IPS DF 19.7 (cell line): Measurements from ENCODE around the gene RASA1.
"Not testable (repeated sequence)": the region's sequence is repeated elsewhere in the genome, so short reads cannot be mapped to it uniquely, and the experiment has no call there.

ENCODE experiments used
- DNase-seq: peaks from one replicate; pipeline ENCODE4 v3.0.0-alpha.2; 2013; ENCODE audit warnings: low read depth, low spot score

Gene RASA1

DNA sequence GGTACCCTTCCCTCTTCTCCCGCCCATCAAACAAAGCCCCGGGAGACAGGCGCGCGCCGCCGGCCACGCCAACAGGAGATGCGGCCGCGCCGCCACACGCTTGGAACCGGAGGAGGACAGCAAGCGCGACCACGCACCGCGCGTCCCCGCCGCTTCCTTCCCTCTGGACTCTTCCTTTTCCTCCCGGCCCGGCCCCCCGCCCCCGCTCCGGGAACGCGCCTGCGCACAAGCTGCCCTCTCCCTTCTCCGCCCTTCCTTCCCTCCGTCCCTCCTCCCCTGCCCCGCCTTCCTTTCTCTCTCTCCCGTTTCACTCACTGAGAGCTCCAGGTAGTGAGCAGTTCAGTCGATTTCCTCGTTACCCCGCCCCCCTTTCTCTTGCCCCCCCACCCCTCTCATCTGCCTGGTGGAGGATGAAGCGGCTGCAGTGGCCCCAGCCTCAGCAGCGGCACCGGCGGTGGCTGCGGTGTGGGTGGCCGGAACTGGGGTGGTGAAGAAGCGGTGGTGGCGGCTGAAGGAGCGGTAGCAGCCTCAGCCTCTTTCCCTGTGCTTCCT is at the start of gene RASA1:
Gene RASA1, plus strand, starts transcription at position 310 of the 552 bp plus-strand sequence. CDS start 569 bp downstream, outside the sequence.
- DNase-seq = peak; percentile 67

GRCh38 chr5:87229780-87230179 is 37.9 kb upstream of the RASA1 start:
- DNase-seq = no peak

DNA sequence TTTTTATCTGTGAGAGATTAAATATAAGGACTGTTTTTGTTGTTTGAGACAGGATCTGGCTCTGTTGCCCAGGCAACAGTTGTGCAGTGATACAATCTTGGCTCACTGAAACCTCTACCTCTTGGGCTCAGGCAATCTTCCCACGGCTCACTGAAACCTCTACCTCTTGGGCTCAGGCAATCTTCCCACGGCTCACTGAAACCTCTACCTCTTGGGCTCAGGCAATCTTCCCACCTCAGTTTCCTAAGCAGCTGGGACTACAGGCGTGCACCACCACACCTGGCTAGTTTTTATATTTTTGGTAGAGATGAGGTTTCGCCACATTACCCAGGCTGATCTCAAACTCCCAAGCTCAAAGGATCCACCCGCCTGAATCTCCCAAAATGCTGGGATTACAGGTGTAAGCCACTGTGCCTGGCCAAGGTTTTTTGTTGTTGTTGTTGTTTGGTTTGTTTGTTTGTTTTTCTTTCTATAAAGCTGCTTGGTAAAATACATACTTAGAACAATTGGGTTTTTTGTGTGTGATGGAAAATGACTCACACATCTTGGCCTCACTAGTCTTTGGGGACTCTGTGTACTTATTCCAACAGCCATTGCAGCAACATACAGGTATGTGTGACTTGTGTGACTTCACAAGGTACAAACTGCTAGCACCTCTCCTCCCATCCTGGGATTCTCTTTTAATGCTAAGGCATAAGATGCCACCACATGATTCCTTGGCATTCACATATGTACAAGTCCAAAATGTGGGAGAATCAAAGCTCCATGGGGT is 36.5 kb upstream of the RASA1 start:
- no peak for DNase-seq

GRCh38 chr5:87233143-87233542 is 34.5 kb upstream of the RASA1 start:
- DNase-seq = no peak

DNA sequence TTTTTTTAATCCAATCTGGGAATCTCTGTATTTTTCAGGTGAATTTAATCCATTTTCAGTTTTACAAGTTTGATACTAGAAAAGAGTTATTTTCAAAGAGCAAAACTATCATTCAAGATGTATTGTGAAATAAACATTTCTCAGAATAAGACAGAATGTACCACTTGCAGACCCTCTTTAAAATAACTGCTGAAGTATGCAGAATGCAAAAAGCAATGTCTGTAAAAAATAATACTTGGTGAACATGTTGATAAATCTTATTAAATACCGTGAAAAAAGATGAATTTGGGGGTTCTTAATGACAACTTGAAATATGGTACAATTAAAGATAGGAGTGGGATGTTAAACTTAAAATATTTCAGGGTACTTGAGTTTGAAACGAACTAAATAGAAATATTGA is 26.1 kb upstream of the RASA1 start:
- DNase-seq = no peak

GRCh38 chr5:87242242-87242641 is 25.4 kb upstream of the RASA1 start:
- DNase-seq = no peak

DNA sequence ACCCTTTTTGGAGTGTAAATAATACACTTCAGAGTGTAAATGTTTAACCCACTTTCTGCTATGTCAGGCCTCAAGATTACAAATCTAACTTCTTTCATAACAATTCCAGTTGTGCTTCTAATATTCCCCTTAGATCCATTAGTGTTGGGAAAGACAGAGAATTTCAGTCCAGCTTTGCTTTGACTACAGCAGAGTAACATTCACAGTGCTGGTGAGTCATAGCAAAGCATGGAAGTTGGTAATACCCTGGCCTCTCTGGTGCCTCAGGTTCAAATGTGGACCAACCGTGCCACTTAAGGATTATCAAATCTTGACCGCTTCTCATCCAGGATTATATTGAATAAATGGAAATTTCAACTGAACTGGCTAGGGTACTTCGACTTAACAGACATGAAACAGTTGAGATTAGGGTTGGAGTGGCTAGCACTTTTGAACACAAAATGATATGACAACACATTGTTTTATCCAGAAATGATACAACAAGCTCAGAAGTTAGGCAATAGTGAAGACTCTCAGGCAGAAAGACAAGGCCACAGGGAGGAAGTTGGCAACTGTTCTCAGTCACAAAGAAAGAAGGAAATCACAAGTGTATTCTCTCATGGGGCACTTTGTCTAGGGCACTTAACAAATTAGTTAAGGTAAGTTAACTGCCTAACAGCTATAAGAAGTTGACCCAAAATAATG is 24.4 kb upstream of the RASA1 start:
- no peak for DNase-seq

GRCh38 chr5:87245451-87245850 is 22.2 kb upstream of the RASA1 start:
- DNase-seq = no peak

- DNase-seq = no peak
Measured at GRCh38 chr5:87246061-87246460, 21.6 kb upstream of the RASA1 start.

- no peak for DNase-seq
Measured at GRCh38 chr5:87252283-87252605, 15.4 kb upstream of the RASA1 start.

DNA sequence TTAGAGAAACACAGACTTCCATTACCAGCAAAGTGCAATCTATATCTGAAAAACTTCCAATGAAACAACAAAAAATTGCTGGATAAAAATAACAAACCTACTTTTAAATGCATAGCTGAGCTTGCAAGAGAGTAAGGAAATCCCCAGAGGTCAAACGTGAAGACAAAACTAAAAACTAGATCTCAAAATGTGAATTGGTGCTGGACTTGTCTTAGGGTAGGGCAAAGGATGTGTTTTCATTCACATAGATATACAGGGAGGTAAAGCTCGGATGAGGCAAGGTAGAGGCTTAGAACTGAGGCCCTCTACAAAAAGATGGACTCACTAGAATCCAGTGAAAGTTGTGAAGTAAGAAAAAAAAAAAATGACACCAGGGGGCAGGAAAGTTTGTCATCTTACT is 13.6 kb upstream of the RASA1 start:
- DNase-seq = no peak

DNA sequence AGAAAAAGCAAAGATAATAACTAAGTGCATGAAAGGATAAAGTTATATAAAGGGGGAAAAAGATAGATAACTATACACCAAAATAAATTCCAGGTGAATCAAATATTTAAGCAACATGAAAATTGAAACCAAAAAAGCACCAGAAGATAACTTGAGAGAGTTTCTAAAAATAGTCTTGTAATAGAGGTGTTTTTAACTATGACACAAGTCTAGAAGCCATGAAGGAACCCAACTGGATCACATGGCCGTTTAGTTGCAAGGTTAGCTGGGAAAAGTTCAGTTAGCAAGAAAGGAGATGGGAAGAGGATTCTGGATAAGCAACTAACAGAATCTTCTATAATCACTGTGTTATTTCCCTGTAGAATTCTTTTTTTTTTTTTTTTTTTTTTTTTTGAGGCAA is 9.2 kb upstream of the RASA1 start:
- DNase-seq = no peak

- no peak for DNase-seq
Measured at GRCh38 chr5:87260604-87261192, 7.0 kb upstream of the RASA1 start.

GRCh38 chr5:87263498-87263897 is 4.2 kb upstream of the RASA1 start:
- peak; percentile 28 for DNase-seq

- DNase-seq = no peak
Measured at GRCh38 chr5:87266914-87267573, 639 bp upstream of the RASA1 start.

DNA sequence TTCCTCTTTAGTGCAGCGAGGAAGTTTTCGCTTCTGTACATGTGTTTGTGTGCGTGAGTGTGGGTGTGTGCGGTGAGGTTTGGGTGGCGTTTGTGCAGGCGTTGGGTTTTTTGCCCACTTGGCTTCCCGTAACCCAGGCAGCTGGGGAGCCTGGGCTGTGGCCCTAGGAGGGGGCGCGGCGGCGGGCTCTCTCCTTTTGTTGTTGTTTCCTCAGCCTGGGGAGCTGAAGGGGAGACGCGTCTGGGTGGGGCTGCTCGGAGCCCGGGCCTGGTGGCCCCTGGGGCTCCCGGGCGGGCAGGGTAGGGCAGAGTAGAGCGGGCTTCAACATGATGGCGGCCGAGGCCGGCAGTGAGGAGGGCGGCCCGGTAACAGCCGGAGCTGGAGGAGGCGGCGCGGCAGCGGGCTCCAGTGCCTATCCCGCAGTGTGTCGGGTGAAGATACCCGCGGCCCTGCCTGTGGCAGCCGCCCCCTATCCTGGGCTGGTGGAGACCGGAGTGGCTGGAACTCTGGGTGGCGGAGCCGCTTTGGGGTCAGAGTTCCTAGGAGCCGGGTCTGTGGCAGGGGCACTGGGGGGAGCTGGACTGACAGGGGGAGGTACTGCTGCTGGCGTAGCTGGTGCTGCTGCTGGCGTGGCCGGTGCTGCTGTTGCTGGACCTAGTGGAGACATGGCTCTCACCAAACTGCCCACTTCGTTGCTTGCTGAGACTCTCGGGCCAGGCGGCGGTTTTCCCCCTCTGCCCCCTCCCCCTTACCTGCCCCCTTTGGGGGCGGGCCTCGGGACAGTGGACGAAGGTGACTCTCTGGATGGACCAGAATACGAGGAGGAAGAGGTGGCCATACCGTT is 665 bp downstream of the RASA1 start:
- DNase-seq = peak; percentile 7

GRCh38 chr5:87268970-87269377 is 1.3 kb downstream of the RASA1 start:
- DNase-seq = no peak

DNA sequence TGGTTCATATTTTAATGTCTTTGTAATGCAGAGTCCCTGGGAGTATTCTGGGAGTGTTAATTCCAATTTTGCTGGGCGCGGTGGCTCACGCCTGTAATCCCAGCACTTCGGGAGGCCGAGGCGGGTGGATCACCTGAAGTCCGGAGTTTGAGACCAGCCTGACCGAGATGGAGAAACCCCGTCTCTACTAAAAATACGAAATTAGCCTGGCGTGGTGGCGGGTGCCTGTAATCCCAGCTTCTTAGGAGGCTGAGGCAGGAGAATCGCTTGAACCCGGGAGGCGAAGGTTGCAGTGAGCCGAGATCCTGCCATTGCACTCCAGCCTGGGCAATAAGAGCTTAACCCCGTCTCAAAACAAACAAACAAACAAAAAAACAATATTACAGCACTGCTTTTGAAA is 3.2 kb downstream of the RASA1 start:
- not testable (repeated sequence) for DNase-seq

- DNase-seq = no peak
Measured at GRCh38 chr5:87276655-87277054, 9.0 kb downstream of the RASA1 start.

DNA sequence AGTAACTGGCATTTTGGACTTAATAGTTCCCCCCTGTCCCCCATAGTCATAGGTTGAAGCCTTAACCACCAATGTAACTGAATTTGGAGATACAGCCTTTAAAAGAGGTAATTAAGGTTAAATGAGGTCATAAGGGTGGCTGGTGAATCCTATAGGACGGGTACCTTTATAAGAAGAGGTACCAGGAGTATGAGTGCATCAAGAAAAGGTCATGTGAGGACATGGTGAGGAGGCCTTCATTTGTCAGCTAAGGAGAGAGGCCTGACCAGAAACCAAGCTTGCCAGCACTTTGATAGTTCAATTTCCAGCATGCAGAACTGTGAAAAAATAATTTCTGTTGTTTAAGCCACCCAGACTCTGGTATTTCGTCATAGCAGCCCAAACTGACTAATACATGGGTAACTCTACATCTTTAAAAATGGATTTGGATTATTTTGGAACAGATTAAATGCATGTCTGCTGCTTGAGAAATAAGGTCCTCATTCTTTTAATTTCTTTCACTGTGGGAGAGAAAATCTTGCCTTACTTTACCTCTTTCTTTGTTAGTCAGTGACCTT is 9.7 kb downstream of the RASA1 start:
- DNase-seq = no peak

DNA sequence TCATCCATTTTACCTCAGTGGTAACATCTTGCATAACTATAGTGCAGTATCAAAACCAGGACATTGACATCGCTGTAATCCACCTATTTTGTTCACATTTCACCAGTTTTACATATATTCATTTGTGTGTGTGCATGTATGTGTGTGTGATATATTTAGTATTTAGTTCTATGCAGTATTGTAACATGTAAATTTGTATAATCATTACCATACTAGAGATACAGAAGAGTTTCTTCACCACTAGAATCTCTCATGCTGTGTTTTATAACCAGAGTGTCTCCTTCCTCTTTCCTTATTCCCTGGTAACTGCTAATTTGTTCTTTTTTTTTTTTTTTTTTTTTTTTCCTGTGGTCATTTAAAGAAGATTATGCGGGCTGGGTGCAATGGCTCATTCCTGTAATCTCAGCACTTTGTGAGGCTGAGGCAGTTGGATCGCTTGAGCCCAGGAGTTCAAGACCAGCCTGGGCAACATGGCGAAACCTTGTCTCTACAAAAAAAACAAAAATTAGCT is 11.0 kb downstream of the RASA1 start:
- no peak for DNase-seq
